Measurements from ENCODE around the gene GABRR3. TPM values are rescaled to one million over a fixed set of nuclear protein-coding genes. Genes with fewer than 3 reads are reported as not detected.

The GABRR3 gene
- polyA plus RNA-seq, 3 donors from 2014 or later = not detected

DNA sequence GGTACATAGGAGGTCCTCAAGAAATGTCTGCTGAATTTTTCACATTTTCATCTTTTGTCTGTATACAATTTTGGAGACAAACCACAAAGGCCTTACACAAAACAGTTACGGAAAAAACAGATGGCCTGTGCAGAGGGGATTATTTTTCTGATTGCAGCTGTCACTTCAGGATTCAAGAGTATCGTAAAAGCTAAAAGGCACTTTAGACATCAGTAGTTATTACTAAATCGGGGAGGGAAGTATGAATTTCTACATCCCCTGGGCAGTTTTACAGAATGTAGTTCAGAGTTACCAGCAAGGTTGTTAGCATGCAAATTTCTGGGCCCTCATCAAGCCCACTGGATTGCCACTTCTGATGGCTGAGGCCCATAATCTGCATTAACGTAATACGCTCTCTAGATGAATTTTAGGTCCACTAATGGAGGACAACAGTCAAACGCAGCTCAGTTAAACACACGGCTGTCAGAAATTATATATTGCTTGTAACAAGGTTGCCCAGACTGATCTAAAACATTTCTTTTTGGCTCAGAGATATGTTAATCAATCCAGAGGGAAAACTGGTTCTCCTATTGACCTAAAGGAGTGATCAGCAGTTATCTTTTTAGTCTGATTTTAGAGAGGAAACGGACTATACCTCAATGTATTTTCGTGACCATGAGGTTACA lies 64.0 kb downstream of the GABRR3 start:
- Mint-ChIP-seq H3K9me3 (no peaks in the 10 kb centered on the region), H3K36me3 (peaks cover 4 to 6% (median 6%) of the 10 kb centered on the region in 3 donors), H3K4me1 (peaks cover 21 to 48% of the 10 kb centered on the region in 2 donors), H3K27ac (peak overlapping the region; percentile 28 to 93 (median 82)), H3K27me3 (ENCODE audit: low read depth in 3 of 3) (peaks cover 3 to 9% (median 3%) of the 10 kb centered on the region in 3 donors), H3K4me3 (peak overlapping the region; percentile 85 to 95 (median 92))
- no peak for DNase-seq

DNA sequence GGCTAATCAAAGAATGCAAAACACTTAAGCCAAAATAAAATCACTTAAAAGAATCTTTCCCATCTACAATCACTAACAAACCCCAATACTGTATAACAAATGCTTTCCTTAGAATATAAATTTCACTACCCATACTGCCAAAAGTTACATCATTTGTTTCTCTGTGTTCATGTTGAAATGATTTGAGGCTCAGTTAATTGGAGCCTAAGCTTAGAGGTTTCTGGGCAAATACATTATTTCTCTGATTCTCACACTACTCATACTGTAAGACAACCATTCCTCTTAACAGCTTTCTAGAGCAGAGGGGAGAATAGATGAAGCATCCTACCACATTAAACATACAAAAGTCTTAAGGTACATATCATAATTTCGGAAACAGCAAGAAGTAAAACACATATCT lies 65.0 kb downstream of the GABRR3 start:
- H3K36me3 Mint-ChIP-seq = peaks cover 4 to 6% (median 6%) of the 10 kb centered on the region in 3 donors
- peak overlapping the region in 2 of 6 donors; percentile 5 to 41 for H3K27ac Mint-ChIP-seq
- H3K9me3 Mint-ChIP-seq = no peaks in the 10 kb centered on the region
- peaks cover 21 to 46% of the 10 kb centered on the region in 2 donors for H3K4me1 Mint-ChIP-seq
- H3K27me3 Mint-ChIP-seq (ENCODE audit: low read depth in 3 of 3) = peaks cover 3 to 9% (median 3%) of the 10 kb centered on the region in 3 donors
- no peak for DNase-seq
- H3K4me3 Mint-ChIP-seq = peak overlapping the region in 3 of 5 donors; percentile 0 to 95 (median 88)

GRCh38 chr3:97969541-97969940 lies 65.6 kb downstream of the GABRR3 start:
- no peak overlapping the region for H3K27ac Mint-ChIP-seq
- H3K9me3 Mint-ChIP-seq = no peaks in the 10 kb centered on the region
- H3K4me1 Mint-ChIP-seq = peaks cover 21 to 41% of the 10 kb centered on the region in 2 donors
- DNase-seq = no peak
- no peak overlapping the region for H3K4me3 Mint-ChIP-seq
- H3K36me3 Mint-ChIP-seq = peaks cover 4 to 10% (median 6%) of the 10 kb centered on the region in 3 donors
- H3K27me3 Mint-ChIP-seq (ENCODE audit: low read depth in 3 of 3) = peaks cover 3 to 9% (median 3%) of the 10 kb centered on the region in 3 donors

GRCh38 chr3:97968376-97968775 lies 66.7 kb downstream of the GABRR3 start:
- H3K4me1 Mint-ChIP-seq = peaks cover 21 to 49% of the 10 kb centered on the region in 2 donors

GRCh38 chr3:97967966-97968365 lies 67.1 kb downstream of the GABRR3 start:
- peaks cover 3 to 7% (median 3%) of the 10 kb centered on the region in 3 donors for H3K27me3 Mint-ChIP-seq (ENCODE audit: low read depth in 3 of 3)
- H3K27ac Mint-ChIP-seq = no peak overlapping the region
- peaks cover 4 to 13% (median 6%) of the 10 kb centered on the region in 3 donors for H3K36me3 Mint-ChIP-seq
- H3K9me3 Mint-ChIP-seq = no peaks in the 10 kb centered on the region
- H3K4me1 Mint-ChIP-seq = peaks cover 19 to 47% of the 10 kb centered on the region in 2 donors
- H3K4me3 Mint-ChIP-seq = no peak overlapping the region
- DNase-seq = no peak

More at GRCh38 chr3:97968376-97968775, 66.7 kb downstream of the GABRR3 start:
- Mint-ChIP-seq H3K27me3 (ENCODE audit: low read depth in 3 of 3) (peaks cover 3 to 9% (median 3%) of the 10 kb centered on the region in 3 donors), H3K36me3 (peaks cover 4 to 13% (median 6%) of the 10 kb centered on the region in 3 donors), H3K27ac (no peak overlapping the region), H3K4me3 (no peak overlapping the region), H3K9me3 (no peaks in the 10 kb centered on the region)
- no peak for DNase-seq

- Mint-ChIP-seq H3K27ac (peak overlapping the region in 1 of 6 donors; percentile 4), H3K9me3 (no peaks in the 10 kb centered on the region), H3K27me3 (ENCODE audit: low read depth in 3 of 3) (no peaks in the 10 kb centered on the region), H3K36me3 (peaks cover 15 to 33% (median 24%) of the 10 kb centered on the region in 3 donors), H3K4me1 (peaks cover 0 to 21% of the 10 kb centered on the region in 2 donors), H3K4me3 (no peak overlapping the region)
- no peak for DNase-seq
Observed at GRCh38 chr3:97960993-97961766, 73.9 kb downstream of the GABRR3 start.

DNA sequence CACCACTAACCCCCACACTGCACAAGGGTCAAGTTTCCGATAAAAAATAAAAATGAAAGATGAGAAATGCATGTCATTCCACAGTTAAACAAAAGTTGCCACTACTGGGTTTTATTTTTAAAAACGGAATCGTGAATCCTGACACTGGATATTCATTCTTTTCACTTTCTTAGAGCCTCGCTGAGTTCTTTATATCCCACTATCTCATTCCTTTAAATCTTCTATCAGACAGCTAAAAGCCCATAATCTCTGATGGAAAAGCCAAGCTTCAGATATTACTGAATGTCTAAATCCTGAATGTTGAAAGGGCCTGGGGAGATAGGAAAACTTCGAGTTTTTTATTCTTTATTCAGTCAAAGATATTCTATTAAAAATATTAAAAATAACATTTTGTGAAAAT lies 74.6 kb downstream of the GABRR3 start:
- H3K4me3 Mint-ChIP-seq = no peak overlapping the region
- H3K4me1 Mint-ChIP-seq = peaks cover 0 to 21% of the 10 kb centered on the region in 2 donors
- H3K36me3 Mint-ChIP-seq = peaks cover 15 to 33% (median 24%) of the 10 kb centered on the region in 3 donors
- no peak for DNase-seq
- H3K27me3 Mint-ChIP-seq (ENCODE audit: low read depth in 3 of 3) = no peaks in the 10 kb centered on the region
- no peaks in the 10 kb centered on the region for H3K9me3 Mint-ChIP-seq
- H3K27ac Mint-ChIP-seq = no peak overlapping the region

DNA sequence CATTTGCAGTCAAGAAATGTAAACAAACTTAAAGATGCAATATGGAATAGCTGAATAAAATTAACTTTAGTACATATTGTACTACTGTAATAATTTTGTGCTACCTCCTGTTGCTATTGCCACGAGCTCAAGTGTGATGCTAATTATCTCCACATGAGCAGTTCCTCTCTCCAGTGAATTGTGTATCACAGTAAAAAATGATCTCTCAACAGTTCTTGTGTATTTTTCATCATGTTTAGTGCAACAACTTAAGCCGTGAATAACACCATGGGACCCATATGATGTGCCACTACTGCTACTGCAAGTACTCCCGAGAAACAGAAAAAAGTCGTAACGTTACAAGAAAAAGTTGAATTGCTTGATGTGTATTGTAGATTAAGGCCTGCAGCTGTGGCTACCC lies 75.2 kb downstream of the GABRR3 start:
- Mint-ChIP-seq H3K9me3 (no peaks in the 10 kb centered on the region), H3K27ac (no peak overlapping the region), H3K4me1 (peaks cover 0 to 21% of the 10 kb centered on the region in 2 donors), H3K4me3 (no peak overlapping the region), H3K36me3 (peaks cover 15 to 33% (median 26%) of the 10 kb centered on the region in 3 donors), H3K27me3 (ENCODE audit: low read depth in 3 of 3) (no peaks in the 10 kb centered on the region)
- no peak for DNase-seq

DNA sequence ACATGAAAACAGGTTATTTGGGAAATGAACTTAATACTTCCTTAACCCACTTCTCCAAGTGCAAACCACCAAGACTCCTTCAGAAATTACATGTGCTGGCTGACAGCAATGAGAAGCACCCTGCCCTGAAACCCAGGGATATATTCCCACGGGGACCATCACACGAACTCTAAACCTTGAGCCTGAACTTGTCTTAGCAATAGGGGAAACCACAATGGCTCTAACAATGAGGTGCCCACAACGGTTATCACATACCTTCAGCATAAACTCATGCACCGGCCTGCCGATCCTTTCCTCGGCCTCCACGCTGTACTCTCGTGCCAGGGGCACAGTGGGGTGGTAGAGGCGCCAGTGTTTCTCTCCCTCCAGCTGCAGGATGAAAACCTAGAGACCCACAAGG lies 76.3 kb downstream of the GABRR3 start:
- H3K27me3 Mint-ChIP-seq (ENCODE audit: low read depth in 3 of 3) = peaks cover 0 to 1% (median 0%) of the 10 kb centered on the region in 3 donors

GRCh38 chr3:97958396-97958795 lies 76.7 kb downstream of the GABRR3 start:
- no peak overlapping the region for H3K4me3 Mint-ChIP-seq
- peaks cover 0 to 13% of the 10 kb centered on the region in 2 donors for H3K4me1 Mint-ChIP-seq
- H3K27me3 Mint-ChIP-seq (ENCODE audit: low read depth in 3 of 3) = peaks cover 0 to 1% (median 0%) of the 10 kb centered on the region in 3 donors
- H3K36me3 Mint-ChIP-seq = peaks cover 15 to 37% (median 28%) of the 10 kb centered on the region in 3 donors
- H3K27ac Mint-ChIP-seq = no peak overlapping the region
- no peak for DNase-seq
- no peaks in the 10 kb centered on the region for H3K9me3 Mint-ChIP-seq

More for the DNA sequence above, 76.3 kb downstream of the GABRR3 start:
- Mint-ChIP-seq H3K36me3 (peaks cover 15 to 37% (median 28%) of the 10 kb centered on the region in 3 donors), H3K27ac (no peak overlapping the region), H3K4me3 (no peak overlapping the region), H3K4me1 (peaks cover 0 to 17% of the 10 kb centered on the region in 2 donors), H3K9me3 (no peaks in the 10 kb centered on the region)
- no peak for DNase-seq

DNA sequence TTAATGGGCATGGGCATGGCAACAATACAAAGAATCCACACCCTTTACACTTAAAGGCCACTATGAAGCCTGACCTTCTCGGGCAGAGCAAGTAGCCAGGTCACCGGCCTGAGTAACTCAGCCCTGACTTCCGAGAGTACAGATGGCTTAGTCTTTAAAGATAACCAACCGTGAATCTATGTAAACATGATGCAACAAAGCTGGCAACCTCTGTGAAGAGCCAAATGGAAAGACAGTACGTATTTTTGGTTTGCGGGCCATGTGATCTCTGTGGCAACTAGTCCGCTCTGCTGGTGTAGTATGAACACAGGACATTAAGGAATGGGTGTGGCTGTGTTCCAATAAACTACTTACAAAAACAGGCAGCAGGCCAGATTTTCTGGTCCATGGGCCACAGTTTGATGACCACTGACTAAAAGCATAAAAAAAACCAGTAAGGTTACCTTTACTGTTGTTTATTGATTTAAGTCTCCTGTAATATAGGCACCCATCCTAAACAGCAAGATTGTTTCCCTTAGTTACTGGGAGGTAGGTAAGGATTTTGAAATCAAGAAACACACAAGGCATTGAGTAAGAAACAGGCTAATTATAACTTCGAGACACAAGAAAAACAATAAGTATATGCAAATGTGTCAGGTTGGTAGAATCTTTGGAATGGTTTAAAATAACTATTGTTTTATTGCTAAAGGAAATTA lies 77.4 kb downstream of the GABRR3 start:
- Mint-ChIP-seq H3K27ac (no peak overlapping the region), H3K36me3 (peaks cover 19 to 41% (median 32%) of the 10 kb centered on the region in 3 donors), H3K4me1 (peaks cover 0 to 13% of the 10 kb centered on the region in 2 donors), H3K9me3 (no peaks in the 10 kb centered on the region), H3K4me3 (no peak overlapping the region), H3K27me3 (ENCODE audit: low read depth in 3 of 3) (peaks cover 0 to 1% (median 0%) of the 10 kb centered on the region in 3 donors)
- no peak for DNase-seq

DNA sequence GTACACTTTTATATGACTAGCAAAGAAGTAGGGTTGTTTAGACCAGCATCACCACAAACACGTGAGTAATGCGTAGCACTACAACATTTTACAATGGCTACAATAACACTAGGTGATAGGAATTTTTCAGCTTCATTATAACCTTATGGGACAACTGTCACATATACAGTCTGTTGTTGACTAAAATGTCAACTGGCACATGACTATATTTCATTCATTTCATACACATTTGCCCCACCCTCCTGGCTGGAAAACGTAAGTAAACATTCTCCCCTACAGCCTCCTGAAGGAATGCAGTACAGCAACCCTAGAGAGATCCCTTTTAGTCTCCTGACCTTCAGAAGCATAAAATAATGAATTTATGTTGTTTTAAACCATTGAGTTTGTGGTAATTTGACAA lies 79.1 kb downstream of the GABRR3 start:
- peaks cover 20 to 43% (median 23%) of the 10 kb centered on the region in 3 donors for H3K36me3 Mint-ChIP-seq

DNA sequence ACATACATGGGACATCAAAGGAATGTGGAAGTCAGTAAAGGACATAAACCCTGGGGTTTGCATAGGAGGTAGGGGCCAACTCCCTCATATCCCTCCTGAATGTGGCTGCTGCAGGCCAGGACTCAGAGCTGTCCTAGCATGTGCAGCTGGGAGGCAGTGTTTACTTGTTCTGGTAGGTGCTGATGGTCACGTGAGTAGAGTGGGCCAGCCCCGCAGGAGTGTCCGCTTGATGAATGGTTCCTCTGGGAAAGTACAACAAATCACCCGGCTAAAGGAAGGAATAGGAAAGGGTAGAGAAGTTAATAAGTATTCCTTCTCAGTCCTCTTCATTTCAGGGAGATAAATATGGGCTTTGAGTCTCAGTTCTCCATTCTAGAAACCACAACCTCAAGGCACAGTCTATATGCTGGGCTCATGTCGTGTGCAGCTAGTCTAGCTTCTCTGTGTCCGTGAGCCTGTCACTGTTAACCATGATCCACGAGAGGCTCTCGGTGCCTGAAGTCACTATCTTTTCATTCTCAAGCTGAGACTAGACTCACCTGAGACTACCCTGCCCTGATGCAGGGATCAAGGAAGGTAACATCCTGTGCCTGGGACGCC lies 80.8 kb downstream of the GABRR3 start:
- Mint-ChIP-seq H3K4me1 (no peaks in the 10 kb centered on the region), H3K27ac (no peak overlapping the region), H3K36me3 (peaks cover 25 to 55% (median 36%) of the 10 kb centered on the region in 3 donors), H3K9me3 (no peaks in the 10 kb centered on the region), H3K27me3 (ENCODE audit: low read depth in 3 of 3) (peaks cover 0 to 1% (median 0%) of the 10 kb centered on the region in 3 donors), H3K4me3 (no peak overlapping the region)
- DNase-seq = no peak

More for the DNA sequence above, 79.1 kb downstream of the GABRR3 start:
- Mint-ChIP-seq H3K9me3 (no peaks in the 10 kb centered on the region), H3K27me3 (ENCODE audit: low read depth in 3 of 3) (peaks cover 0 to 1% (median 0%) of the 10 kb centered on the region in 3 donors), H3K4me3 (no peak overlapping the region), H3K4me1 (peaks cover 0 to 1% of the 10 kb centered on the region in 2 donors), H3K27ac (no peak overlapping the region)
- no peak for DNase-seq
